ENCODE measurements around the gene ADGRG6.

DNA sequence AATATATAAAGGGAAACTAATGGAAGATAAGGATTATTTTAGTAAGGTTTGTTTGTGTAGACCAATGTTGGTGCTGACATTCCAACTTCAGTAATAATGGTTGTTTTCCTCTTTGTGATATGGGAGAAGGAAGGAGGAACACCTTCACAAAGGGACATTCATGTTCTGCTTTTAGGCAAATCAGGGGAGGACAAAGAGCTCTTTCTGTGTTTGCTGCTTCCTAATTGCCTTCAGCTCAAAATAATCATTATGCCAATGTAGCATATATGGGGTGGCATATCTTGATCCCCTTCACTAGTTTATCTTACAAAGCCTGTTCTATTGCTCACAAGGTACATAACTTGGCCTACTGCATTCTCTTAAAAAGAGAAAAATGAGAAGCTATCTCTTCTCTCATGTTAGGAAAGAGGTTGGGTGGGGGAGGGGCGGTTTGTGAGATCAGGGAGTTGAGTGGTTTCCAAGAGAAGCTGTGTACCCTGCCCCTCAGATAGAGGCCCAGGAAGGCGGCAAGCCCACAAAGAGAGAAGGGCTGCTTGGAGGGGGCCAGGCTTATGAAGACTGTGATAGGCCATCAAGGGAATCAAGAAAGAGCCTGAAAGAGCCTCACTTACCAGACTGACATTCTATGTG, 4.7 kb upstream of the ADGRG6 start:
- TF ChIP-seq SIN3A (IDR thresholded peaks at IDR 0.05; ENCODE audit: borderline replicate concordance, insufficient read depth, low read length), result no peak
- TF ChIP-seq POLR2AphosphoS5 (IDR thresholded peaks at IDR 0.05; ENCODE audit: low read depth, low read length), result no peak
